Caco-2 (cell line): Measurements from ENCODE around the gene AUTS2. TPM values are rescaled to one million over a fixed set of nuclear protein-coding genes. Genes with fewer than 3 reads are reported as not detected.
A peak's percentile ranks its signal among the peaks of the same experiment; 100 is the strongest.

ENCODE experiments used
- BruUV-seq: library from RNA; stranded (reverse); fragments of 400-500 nt; replicated peaks from 2 replicates; lab custom pipeline; 2021; lab: Mats Ljungman, UMichigan
- CTCF ChIA-PET: fragments of 300-600 bp; sonication (Branson Sonifier 250); formaldehyde crosslinking; loops from one replicate; lab custom pipeline; 2022; ENCODE audit warnings: antibody characterized with exemption; lab: Charles Lee
- POLR2A ChIA-PET: fragments of 300-600 bp; sonication (Branson Sonifier 250); formaldehyde crosslinking; loops from one replicate; lab custom pipeline; 2022; ENCODE audit warnings: antibody characterized with exemption; lab: Charles Lee
- DNase-seq, 2 experiments: peaks; one replicate each; pipeline versions ENCODE4 v3.0.0 to v3.0.0-alpha.2; 2020 to 2022
- H3K27me3 ChIP-seq: replicated peaks from 2 replicates; pipeline ENCODE4 v1.6.0; 2011; ENCODE audit warnings: low read length; ENCODE audit not compliant: control insufficient read depth, insufficient read depth
- H3K36me3 ChIP-seq: 2 replicates; pipeline ENCODE4 v1.5.1; 2011; ENCODE audit warnings: low read length; ENCODE audit not compliant: control insufficient read depth, insufficient read depth
- H3K4me1 ChIP-seq: fragments of 250-450 bp; sonication (Bioruptor Pico); 2 replicates; pipeline ENCODE4 v1.5.1; 2020; ENCODE audit warnings: mild to moderate bottlenecking
- H3K4me3 ChIP-seq: 2 replicates; pipeline ENCODE4 v1.5.1; 2011; ENCODE audit warnings: low read depth, mild to moderate bottlenecking, control low read depth, low read length
- H3K9me3 ChIP-seq: fragments of 250-450 bp; sonication (Bioruptor Pico); 2 replicates; pipeline ENCODE4 v1.5.1; 2020; ENCODE audit warnings: mild to moderate bottlenecking, moderate library complexity
- H3K27ac Mint-ChIP-seq: one replicate; pipeline ENCODE4 v1.8.0; 2022; ENCODE audit warnings: mixed read lengths; ENCODE audit not compliant: unreplicated experiment
- H3K27me3 Mint-ChIP-seq: one replicate; pipeline ENCODE4 v1.8.0; 2022; ENCODE audit warnings: mixed read lengths; ENCODE audit not compliant: insufficient read depth, unreplicated experiment
- H3K36me3 Mint-ChIP-seq: one replicate; pipeline ENCODE4 v1.8.0; 2022; ENCODE audit warnings: mild to moderate bottlenecking, mixed read lengths; ENCODE audit not compliant: insufficient read depth, unreplicated experiment
- H3K4me1 Mint-ChIP-seq: one replicate; pipeline ENCODE4 v1.8.0; 2022; ENCODE audit warnings: low read depth, mixed read lengths; ENCODE audit not compliant: unreplicated experiment
- H3K4me3 Mint-ChIP-seq: one replicate; pipeline ENCODE4 v1.8.0; 2022; ENCODE audit warnings: mild to moderate bottlenecking, moderate library complexity, mixed read lengths; ENCODE audit not compliant: unreplicated experiment
- H3K9me3 Mint-ChIP-seq: one replicate; pipeline ENCODE4 v1.8.0; 2022; ENCODE audit warnings: mixed read lengths; ENCODE audit not compliant: unreplicated experiment
- intact Hi-C: fragments of 100-400 bp; cut with micrococcal nuclease; formaldehyde crosslinking; loops from one replicate; pipeline ENCODE4 v1.10.0; 2022; ENCODE audit not compliant: unreplicated experiment
- total RNA-seq: library from RNA; stranded (reverse); gene quantifications from 2 replicates; pipeline ENCODE4 v1.2.3, GENCODE V29; 2022
- TF ChIP-seq, protein P1 (sequence below), 2 experiments: fragments of 200-600 bp in 1 of 2; IDR thresholded peaks; 1 replicate in 1 of 2; 2 replicates in 1 of 2; pipeline versions ENCODE4 v1.5.1 to v1.8.0; 2011 to 2022; ENCODE audit warnings: antibody characterized with exemption in 1 of 2, control low read depth in 1 of 2, inconsistent platforms in 1 of 2, low read depth in 1 of 2, low read length in 1 of 2, mild to moderate bottlenecking in 1 of 2, moderate library complexity in 1 of 2; ENCODE audit not compliant: insufficient read depth in 1 of 2, severe bottlenecking in 1 of 2, unreplicated experiment in 1 of 2

The AUTS2 gene
- total RNA-seq, 1 experiment from 2014 or later: 37.1 TPM

GRCh38 chr7:70829221-70830059 is 1231.2 kb downstream of the AUTS2 start:
- no peaks in the 10 kb centered on the region for H3K9me3 ChIP-seq
- TF ChIP-seq, protein P1, sequence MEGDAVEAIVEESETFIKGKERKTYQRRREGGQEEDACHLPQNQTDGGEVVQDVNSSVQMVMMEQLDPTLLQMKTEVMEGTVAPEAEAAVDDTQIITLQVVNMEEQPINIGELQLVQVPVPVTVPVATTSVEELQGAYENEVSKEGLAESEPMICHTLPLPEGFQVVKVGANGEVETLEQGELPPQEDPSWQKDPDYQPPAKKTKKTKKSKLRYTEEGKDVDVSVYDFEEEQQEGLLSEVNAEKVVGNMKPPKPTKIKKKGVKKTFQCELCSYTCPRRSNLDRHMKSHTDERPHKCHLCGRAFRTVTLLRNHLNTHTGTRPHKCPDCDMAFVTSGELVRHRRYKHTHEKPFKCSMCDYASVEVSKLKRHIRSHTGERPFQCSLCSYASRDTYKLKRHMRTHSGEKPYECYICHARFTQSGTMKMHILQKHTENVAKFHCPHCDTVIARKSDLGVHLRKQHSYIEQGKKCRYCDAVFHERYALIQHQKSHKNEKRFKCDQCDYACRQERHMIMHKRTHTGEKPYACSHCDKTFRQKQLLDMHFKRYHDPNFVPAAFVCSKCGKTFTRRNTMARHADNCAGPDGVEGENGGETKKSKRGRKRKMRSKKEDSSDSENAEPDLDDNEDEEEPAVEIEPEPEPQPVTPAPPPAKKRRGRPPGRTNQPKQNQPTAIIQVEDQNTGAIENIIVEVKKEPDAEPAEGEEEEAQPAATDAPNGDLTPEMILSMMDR (IDR thresholded peaks at IDR 0.05; ENCODE audit: insufficient read depth in 1 of 2, low read depth in 1 of 2, low read length in 1 of 2, severe bottlenecking in 1 of 2, unreplicated experiment in 1 of 2): peak; percentile 91 to 94

DNA sequence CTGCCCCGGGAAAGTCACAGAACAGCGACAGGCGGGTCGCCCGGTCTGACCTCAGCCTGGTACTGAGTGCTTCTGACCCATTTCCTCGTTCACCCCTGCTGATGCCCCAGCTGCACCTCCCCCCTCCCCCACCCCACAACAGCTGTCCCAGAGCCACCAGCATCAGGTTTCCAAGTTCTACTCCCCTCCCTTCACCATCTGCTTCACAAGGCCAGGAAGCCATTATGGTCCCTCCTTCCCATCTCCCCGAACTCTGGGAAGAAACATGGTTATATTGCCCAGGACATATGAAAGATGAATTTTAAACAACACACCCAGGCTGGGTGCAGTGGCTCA is 1231.8 kb downstream of the AUTS2 start:
- ChIA-PET POLR2A (no interaction called here), CTCF (no interaction called here)

More at GRCh38 chr7:70829221-70830059, 1231.2 kb downstream of the AUTS2 start:
- no peak overlapping the region for H3K4me3 Mint-ChIP-seq
- ChIA-PET POLR2A (no interaction called here), CTCF (no interaction called here)
- H3K9me3 Mint-ChIP-seq: no peaks in the 10 kb centered on the region
- BruUV-seq: no TSS peak
- H3K36me3 Mint-ChIP-seq: no peaks in the 10 kb centered on the region
- no peak overlapping the region for H3K4me3 ChIP-seq
- no peak overlapping the region for H3K27ac Mint-ChIP-seq
- DNase-seq: peak; percentile 72 to 74
- no peaks in the 10 kb centered on the region for H3K27me3 ChIP-seq
- H3K4me1 ChIP-seq: no peaks in the 10 kb centered on the region
- no peaks in the 10 kb centered on the region for H3K36me3 ChIP-seq
- intact Hi-C loops: loop anchor here (1.0 kb wide), 1 partner anchor 907 kb away; no protein-coding TSS in a partner anchor
- H3K27me3 Mint-ChIP-seq: peaks cover 2% of the 10 kb centered on the region
- peaks cover 7% of the 10 kb centered on the region for H3K4me1 Mint-ChIP-seq

DNA sequence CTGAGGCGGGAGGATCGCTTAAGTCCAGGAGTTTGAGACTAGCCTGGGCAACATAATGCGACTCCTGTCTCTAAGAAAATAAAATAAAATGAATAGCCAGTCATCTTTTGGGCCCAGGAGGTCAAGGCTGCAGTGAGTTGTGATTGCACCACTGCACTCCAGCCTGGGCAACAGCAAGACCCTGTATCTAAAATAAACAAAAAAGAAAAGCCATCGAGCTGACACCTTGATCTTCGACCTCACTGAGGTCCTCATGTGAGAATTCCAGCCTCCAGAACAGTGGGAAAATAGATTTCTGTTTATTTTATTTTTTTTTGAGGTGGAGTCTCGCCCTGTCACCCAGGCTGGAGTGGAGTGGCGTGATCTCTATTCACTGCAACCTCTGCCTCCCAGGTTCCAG is 1232.2 kb downstream of the AUTS2 start:
- intact Hi-C loops: no loop called here
- no TSS peak for BruUV-seq
- Histone ChIP-seq H3K9me3 (no peaks in the 10 kb centered on the region), H3K4me1 (no peaks in the 10 kb centered on the region), H3K36me3 (no peaks in the 10 kb centered on the region), H3K4me3 (no peak overlapping the region), H3K27me3 (no peaks in the 10 kb centered on the region)
- Mint-ChIP-seq H3K4me3 (no peak overlapping the region), H3K27me3 (peaks cover 2% of the 10 kb centered on the region), H3K4me1 (peaks cover 7% of the 10 kb centered on the region), H3K27ac (no peak overlapping the region), H3K36me3 (no peaks in the 10 kb centered on the region), H3K9me3 (no peaks in the 10 kb centered on the region)
- DNase-seq: no peak
- ChIA-PET POLR2A (no interaction called here), CTCF (no interaction called here)
- TF ChIP-seq, protein P1 (IDR thresholded peaks at IDR 0.05; ENCODE audit: insufficient read depth in 1 of 2, low read depth in 1 of 2, low read length in 1 of 2, severe bottlenecking in 1 of 2, unreplicated experiment in 1 of 2): no peak

More for the DNA sequence above, 1231.8 kb downstream of the AUTS2 start:
- intact Hi-C loops: no loop called here
- no peak overlapping the region for H3K4me3 ChIP-seq
- H3K27me3 Mint-ChIP-seq: peaks cover 2% of the 10 kb centered on the region
- no peak for DNase-seq
- H3K27ac Mint-ChIP-seq: no peak overlapping the region
- H3K36me3 ChIP-seq: no peaks in the 10 kb centered on the region
- no peaks in the 10 kb centered on the region for H3K4me1 ChIP-seq
- H3K27me3 ChIP-seq: no peaks in the 10 kb centered on the region
- BruUV-seq: no TSS peak
- H3K36me3 Mint-ChIP-seq: no peaks in the 10 kb centered on the region
- no peaks in the 10 kb centered on the region for H3K9me3 Mint-ChIP-seq
- peaks cover 7% of the 10 kb centered on the region for H3K4me1 Mint-ChIP-seq
- no peaks in the 10 kb centered on the region for H3K9me3 ChIP-seq
- TF ChIP-seq, protein P1 (IDR thresholded peaks at IDR 0.05; ENCODE audit: insufficient read depth in 1 of 2, low read depth in 1 of 2, low read length in 1 of 2, severe bottlenecking in 1 of 2, unreplicated experiment in 1 of 2): no peak
- no peak overlapping the region for H3K4me3 Mint-ChIP-seq
